IMR-90 (cell line): ENCODE measurements around the gene FKBP6.

Source experiments
- CEBPB ChIP-seq: IDR thresholded peaks from 2 replicates; pipeline ENCODE4 v1.6.1; 2012; ENCODE audit warnings: low read depth, low read length, improper control_type of control experiment
- FOS ChIP-seq: fragments of 150-350 bp; IDR thresholded peaks from 2 replicates; pipeline ENCODE4 v1.6.1; 2016; ENCODE audit warnings: low read depth, low read length
- MAFK ChIP-seq: IDR thresholded peaks from 2 replicates; pipeline ENCODE4 v1.6.1; 2012; ENCODE audit warnings: low read depth, low read length, improper control_type of control experiment
- NFE2L2 ChIP-seq: fragments of 150-350 bp; IDR thresholded peaks from 2 replicates; pipeline ENCODE4 v1.6.1; 2016; ENCODE audit warnings: low read depth, mild to moderate bottlenecking, low read length
- POLR2A ChIP-seq: IDR thresholded peaks from 2 replicates; pipeline ENCODE4 v1.6.1; 2012; ENCODE audit warnings: mild to moderate bottlenecking, low read depth, low read length
- RAD21 ChIP-seq: IDR thresholded peaks from 2 replicates; pipeline ENCODE4 v1.6.1; 2012; ENCODE audit warnings: low read length, improper control_type of control experiment
- RCOR1 ChIP-seq: IDR thresholded peaks from 2 replicates; pipeline ENCODE4 v1.6.1; 2012; ENCODE audit warnings: mild to moderate bottlenecking, low read length, improper control_type of control experiment; ENCODE audit not compliant: insufficient replicate concordance
- RFX5 ChIP-seq: IDR thresholded peaks from 2 replicates; pipeline ENCODE4 v1.8.0; 2012; ENCODE audit warnings: low read depth, mild to moderate bottlenecking, low read length, moderate library complexity
- TF ChIP-seq, protein P1 (sequence below): conservative IDR thresholded peaks from 2 replicates; pipeline ENCODE4 v1.5.1; 2012; ENCODE audit warnings: mild to moderate bottlenecking, low read depth, low read length, improper control_type of control experiment
- TF ChIP-seq, protein P2 (sequence below): fragments of 150-350 bp; IDR thresholded peaks from 2 replicates; pipeline ENCODE4 v1.6.1; 2016; ENCODE audit warnings: low read depth, mild to moderate bottlenecking, low read length, moderate library complexity, borderline replicate concordance
- TF ChIP-seq, protein P3 (sequence below): fragments of 150-350 bp; IDR thresholded peaks from 2 replicates; pipeline ENCODE4 v1.6.1; 2017; ENCODE audit warnings: mild to moderate bottlenecking, antibody characterized with exemption, low read length, low read depth

DNA sequence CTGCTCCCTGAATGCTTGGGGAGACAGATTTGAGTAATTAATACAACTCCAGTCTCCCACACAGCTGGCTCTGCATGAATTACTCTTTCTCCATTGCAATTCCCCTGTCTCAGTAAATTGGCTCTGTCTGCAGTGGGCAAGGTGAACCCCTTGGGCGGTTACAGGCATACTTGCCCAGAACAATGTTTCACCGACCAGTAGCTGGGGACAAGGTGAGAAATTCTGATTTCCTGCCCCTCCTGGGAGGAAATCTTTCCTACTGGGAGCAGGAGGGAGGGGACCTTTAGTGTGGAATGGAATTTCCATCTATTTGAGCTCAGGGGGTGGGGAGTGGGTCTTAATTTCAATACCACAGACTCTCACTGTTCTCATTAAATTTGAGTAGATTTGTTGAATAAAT, 63.4 kb downstream of the FKBP6 start:
- TF ChIP-seq, protein P1, sequence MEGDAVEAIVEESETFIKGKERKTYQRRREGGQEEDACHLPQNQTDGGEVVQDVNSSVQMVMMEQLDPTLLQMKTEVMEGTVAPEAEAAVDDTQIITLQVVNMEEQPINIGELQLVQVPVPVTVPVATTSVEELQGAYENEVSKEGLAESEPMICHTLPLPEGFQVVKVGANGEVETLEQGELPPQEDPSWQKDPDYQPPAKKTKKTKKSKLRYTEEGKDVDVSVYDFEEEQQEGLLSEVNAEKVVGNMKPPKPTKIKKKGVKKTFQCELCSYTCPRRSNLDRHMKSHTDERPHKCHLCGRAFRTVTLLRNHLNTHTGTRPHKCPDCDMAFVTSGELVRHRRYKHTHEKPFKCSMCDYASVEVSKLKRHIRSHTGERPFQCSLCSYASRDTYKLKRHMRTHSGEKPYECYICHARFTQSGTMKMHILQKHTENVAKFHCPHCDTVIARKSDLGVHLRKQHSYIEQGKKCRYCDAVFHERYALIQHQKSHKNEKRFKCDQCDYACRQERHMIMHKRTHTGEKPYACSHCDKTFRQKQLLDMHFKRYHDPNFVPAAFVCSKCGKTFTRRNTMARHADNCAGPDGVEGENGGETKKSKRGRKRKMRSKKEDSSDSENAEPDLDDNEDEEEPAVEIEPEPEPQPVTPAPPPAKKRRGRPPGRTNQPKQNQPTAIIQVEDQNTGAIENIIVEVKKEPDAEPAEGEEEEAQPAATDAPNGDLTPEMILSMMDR: no peak
- TF ChIP-seq MAFK (no peak), POLR2A (no peak), RAD21 (no peak), CEBPB (no peak), FOS (no peak), RCOR1 (no peak), RFX5 (no peak), NFE2L2 (no peak)
- TF ChIP-seq, protein P2, sequence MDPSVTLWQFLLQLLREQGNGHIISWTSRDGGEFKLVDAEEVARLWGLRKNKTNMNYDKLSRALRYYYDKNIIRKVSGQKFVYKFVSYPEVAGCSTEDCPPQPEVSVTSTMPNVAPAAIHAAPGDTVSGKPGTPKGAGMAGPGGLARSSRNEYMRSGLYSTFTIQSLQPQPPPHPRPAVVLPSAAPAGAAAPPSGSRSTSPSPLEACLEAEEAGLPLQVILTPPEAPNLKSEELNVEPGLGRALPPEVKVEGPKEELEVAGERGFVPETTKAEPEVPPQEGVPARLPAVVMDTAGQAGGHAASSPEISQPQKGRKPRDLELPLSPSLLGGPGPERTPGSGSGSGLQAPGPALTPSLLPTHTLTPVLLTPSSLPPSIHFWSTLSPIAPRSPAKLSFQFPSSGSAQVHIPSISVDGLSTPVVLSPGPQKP: no peak
- TF ChIP-seq, protein P3, sequence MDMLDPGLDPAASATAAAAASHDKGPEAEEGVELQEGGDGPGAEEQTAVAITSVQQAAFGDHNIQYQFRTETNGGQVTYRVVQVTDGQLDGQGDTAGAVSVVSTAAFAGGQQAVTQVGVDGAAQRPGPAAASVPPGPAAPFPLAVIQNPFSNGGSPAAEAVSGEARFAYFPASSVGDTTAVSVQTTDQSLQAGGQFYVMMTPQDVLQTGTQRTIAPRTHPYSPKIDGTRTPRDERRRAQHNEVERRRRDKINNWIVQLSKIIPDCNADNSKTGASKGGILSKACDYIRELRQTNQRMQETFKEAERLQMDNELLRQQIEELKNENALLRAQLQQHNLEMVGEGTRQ: no peak
